Endodermal cell (in vitro differentiated cells): Measurements from ENCODE around the gene TNS3. TPM values are rescaled to one million over a fixed set of nuclear protein-coding genes. Genes with fewer than 3 reads are reported as not detected.

ENCODE experiments used
- DNase-seq: peaks from one replicate; pipeline ENCODE4 v3.0.0-alpha.2; 2017
- H3K27ac ChIP-seq: 2 replicates; pipeline ENCODE4 v1.5.1; 2013; ENCODE audit warnings: mild to moderate bottlenecking, low read depth, low read length, moderate library complexity
- H3K27me3 ChIP-seq: 2 replicates; pipeline ENCODE4 v1.6.1; 2013; ENCODE audit warnings: mild to moderate bottlenecking, low read length, moderate library complexity; ENCODE audit not compliant: insufficient read depth, control insufficient read depth, poor library complexity, severe bottlenecking
- H3K36me3 ChIP-seq: 2 replicates; pipeline ENCODE4 v1.7.0; 2013; ENCODE audit warnings: mild to moderate bottlenecking, low read length, moderate library complexity; ENCODE audit not compliant: control insufficient read depth, insufficient read depth
- H3K4me1 ChIP-seq: one replicate; pipeline ENCODE4 v1.7.0; 2013; ENCODE audit warnings: low read length; ENCODE audit not compliant: control insufficient read depth, insufficient read depth
- H3K4me3 ChIP-seq: 2 replicates; pipeline ENCODE4 v1.5.1; 2013; ENCODE audit warnings: mild to moderate bottlenecking, low read length, moderate library complexity
- H3K9ac ChIP-seq: 2 replicates; pipeline ENCODE4 v1.6.1; 2013; ENCODE audit warnings: mild to moderate bottlenecking, low read length, moderate library complexity; ENCODE audit not compliant: poor library complexity, severe bottlenecking; ENCODE audit errors: extremely low read depth
- H3K9me3 ChIP-seq: 2 replicates; pipeline ENCODE4 v1.6.1; 2013; ENCODE audit warnings: mild to moderate bottlenecking, low read length, moderate library complexity; ENCODE audit not compliant: control insufficient read depth
- H3K27ac Mint-ChIP-seq: 2 replicates; pipeline ENCODE4 v1.8.0; 2020; ENCODE audit warnings: mixed read lengths
- H3K27me3 Mint-ChIP-seq: 2 replicates; pipeline ENCODE4 v1.8.0; 2021; ENCODE audit warnings: mild to moderate bottlenecking, mixed read lengths; ENCODE audit not compliant: insufficient read depth
- H3K36me3 Mint-ChIP-seq: 2 replicates; pipeline ENCODE4 v1.8.0; 2020; ENCODE audit warnings: low read depth, mixed read lengths
- H3K4me1 Mint-ChIP-seq: 2 replicates; pipeline ENCODE4 v1.8.0; 2020; ENCODE audit warnings: mixed read lengths
- H3K4me3 Mint-ChIP-seq: 2 replicates; pipeline ENCODE4 v1.8.0; 2020; ENCODE audit warnings: mild to moderate bottlenecking, moderate library complexity, mixed read lengths
- H3K9me3 Mint-ChIP-seq: 2 replicates; pipeline ENCODE4 v1.8.0; 2020; ENCODE audit warnings: mild to moderate bottlenecking, mixed read lengths
- WGBS, 2 experiments: methylation state at CpG; one replicate each; pipeline versions ENCODE4 v1.1.5 to v1.1.7; 2013; ENCODE audit warnings: missing lambda C conversion rate in 2 of 2, mixed read lengths in 1 of 2; ENCODE audit not compliant: insufficient coverage in 1 of 2, insufficient read length in 1 of 2; 5-methylcytosine and 5-hydroxymethylcytosine counted together
- total RNA-seq, 2 donors: library from RNA; stranded (reverse); fragmentation: NEBNext Ultra II Directional in 1 of 2; extraction: Animal tissue kit (Norgen Biotek cat#: 25700) in 1 of 2; gene quantifications; 2 replicates in 1 of 2; 3 replicates in 1 of 2; pipeline ENCODE4 v1.2.1, GENCODE V29; 2021
- TF ChIP-seq, protein P1 (sequence below): fragments of 200-600 bp; sonication (generic); conservative IDR thresholded peaks from 2 replicates; pipeline ENCODE4 v1.5.0; 2021; ENCODE audit warnings: antibody characterized with exemption, mild to moderate bottlenecking

TNS3 gene
- total RNA-seq, 2 donors from 2014 or later: 33.8 to 38.5 TPM

DNA sequence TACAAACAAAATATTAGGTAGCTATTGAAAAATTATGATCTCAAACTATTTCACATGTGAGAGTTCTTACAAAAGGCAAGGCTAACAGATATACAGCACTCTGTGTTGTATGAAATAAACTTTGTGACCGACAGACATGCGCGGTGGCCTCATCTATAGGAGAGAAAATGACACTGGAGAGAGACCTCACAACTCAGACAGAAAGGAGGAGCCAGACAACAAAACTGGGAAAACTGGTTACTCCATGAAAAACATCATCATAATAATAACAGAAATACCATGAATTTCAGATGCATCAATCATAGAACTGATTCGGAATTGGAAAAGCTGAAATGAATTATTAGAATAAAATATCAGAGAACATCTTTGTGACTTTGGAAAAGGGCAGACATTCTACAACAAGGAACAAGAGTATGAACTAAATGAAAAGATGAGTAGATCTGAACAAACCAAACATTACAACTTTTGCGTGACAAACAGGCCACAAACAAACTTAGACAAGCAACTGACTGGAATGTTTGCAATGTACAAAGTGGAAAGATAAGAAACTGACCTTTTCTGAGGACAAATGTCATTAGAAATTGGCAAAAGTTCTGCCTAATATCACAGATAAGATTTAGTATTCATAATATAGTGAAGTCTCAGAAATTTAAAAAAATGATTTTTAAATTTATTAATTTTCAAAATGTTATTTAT is 69.3 kb downstream of the TNS3 start:
- no peak for DNase-seq
- no peak overlapping the region for H3K27ac ChIP-seq
- H3K27me3 Mint-ChIP-seq: no peaks in the 10 kb centered on the region
- H3K9me3 ChIP-seq: no peaks in the 10 kb centered on the region
- peaks cover 5% of the 10 kb centered on the region for H3K36me3 ChIP-seq
- TF ChIP-seq, protein P1, sequence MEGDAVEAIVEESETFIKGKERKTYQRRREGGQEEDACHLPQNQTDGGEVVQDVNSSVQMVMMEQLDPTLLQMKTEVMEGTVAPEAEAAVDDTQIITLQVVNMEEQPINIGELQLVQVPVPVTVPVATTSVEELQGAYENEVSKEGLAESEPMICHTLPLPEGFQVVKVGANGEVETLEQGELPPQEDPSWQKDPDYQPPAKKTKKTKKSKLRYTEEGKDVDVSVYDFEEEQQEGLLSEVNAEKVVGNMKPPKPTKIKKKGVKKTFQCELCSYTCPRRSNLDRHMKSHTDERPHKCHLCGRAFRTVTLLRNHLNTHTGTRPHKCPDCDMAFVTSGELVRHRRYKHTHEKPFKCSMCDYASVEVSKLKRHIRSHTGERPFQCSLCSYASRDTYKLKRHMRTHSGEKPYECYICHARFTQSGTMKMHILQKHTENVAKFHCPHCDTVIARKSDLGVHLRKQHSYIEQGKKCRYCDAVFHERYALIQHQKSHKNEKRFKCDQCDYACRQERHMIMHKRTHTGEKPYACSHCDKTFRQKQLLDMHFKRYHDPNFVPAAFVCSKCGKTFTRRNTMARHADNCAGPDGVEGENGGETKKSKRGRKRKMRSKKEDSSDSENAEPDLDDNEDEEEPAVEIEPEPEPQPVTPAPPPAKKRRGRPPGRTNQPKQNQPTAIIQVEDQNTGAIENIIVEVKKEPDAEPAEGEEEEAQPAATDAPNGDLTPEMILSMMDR: no peak
- H3K9ac ChIP-seq: no peak overlapping the region
- H3K4me3 ChIP-seq: no peak overlapping the region
- WGBS, 2 experiments: 86 to 100% methylated on average over 2 to 5 of the region's 5 CpGs
- H3K9me3 Mint-ChIP-seq: no peaks in the 10 kb centered on the region
- H3K4me1 Mint-ChIP-seq: peaks cover 28% of the 10 kb centered on the region
- H3K36me3 Mint-ChIP-seq: peaks cover 16% of the 10 kb centered on the region
- H3K27ac Mint-ChIP-seq: no peak overlapping the region
- H3K4me3 Mint-ChIP-seq: no peak overlapping the region
- peaks cover 11% of the 10 kb centered on the region for H3K4me1 ChIP-seq
- no peaks in the 10 kb centered on the region for H3K27me3 ChIP-seq

DNA sequence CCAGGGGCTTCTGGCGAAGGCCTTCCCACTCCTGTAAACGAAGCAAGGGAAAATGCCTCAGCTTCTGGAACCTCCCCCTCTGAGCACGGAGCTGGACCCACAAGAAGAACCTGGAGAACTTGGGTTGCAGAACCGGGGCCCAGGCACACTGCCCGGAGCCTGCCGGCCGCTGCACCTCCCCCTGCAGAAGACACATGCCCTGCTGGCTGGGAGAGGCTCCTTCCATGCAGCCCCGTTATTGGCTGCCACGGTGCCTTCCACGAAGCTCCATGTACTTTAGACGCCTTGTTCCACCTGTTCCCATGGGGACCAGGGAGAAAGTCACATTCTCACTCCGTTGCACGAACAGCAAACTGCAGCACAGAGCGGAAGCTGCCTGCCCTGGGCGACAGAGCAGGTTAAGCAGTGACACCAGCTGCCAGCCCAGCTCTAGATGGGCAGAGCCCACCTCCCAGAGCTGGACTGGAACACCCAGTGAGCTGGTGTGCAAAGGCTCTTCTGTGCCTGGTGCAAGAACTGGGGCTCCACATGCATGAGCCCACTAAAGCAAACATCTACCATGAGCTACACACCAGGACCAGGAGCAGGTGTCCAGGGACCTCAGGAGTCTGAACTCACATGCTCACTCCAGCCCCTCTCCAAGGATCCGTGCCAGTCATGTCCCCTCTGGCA is 70.1 kb downstream of the TNS3 start:
- no peak overlapping the region for H3K4me3 Mint-ChIP-seq
- H3K4me1 ChIP-seq: peaks cover 11% of the 10 kb centered on the region
- H3K27ac ChIP-seq: no peak overlapping the region
- no peak for DNase-seq
- no peaks in the 10 kb centered on the region for H3K9me3 Mint-ChIP-seq
- H3K27me3 Mint-ChIP-seq: no peaks in the 10 kb centered on the region
- peaks cover 14% of the 10 kb centered on the region for H3K36me3 Mint-ChIP-seq
- peaks cover 5% of the 10 kb centered on the region for H3K36me3 ChIP-seq
- H3K27ac Mint-ChIP-seq: no peak overlapping the region
- H3K27me3 ChIP-seq: no peaks in the 10 kb centered on the region
- no peak overlapping the region for H3K4me3 ChIP-seq
- H3K4me1 Mint-ChIP-seq: peaks cover 23% of the 10 kb centered on the region
- H3K9me3 ChIP-seq: no peaks in the 10 kb centered on the region
- TF ChIP-seq, protein P1: no peak
- 94% methylated on average over 16 of the region's 16 CpGs for WGBS, 2 experiments
- H3K9ac ChIP-seq: no peak overlapping the region

DNA sequence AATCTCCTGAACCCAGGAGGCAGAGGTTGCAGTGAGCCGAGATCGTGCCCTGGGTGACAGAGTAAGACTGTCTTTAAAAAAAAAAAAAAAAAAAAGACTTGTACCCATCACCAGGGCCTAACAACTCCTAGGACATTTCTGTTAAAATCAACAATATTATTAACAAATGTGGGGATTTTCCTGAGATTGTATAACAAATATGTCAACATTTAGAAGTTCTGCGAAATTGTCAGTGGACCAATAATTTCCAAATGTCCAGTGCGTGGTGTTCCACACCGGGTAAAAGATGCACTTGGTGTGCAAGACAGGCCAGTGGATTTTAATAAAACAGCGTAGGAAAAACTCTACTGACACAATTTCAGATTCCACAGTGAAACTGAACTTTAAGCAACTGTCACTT is 71.1 kb downstream of the TNS3 start:
- peaks cover 11% of the 10 kb centered on the region for H3K4me1 ChIP-seq
- Mint-ChIP-seq H3K4me1 (peaks cover 23% of the 10 kb centered on the region), H3K27me3 (no peaks in the 10 kb centered on the region), H3K9me3 (no peaks in the 10 kb centered on the region), H3K4me3 (no peak overlapping the region), H3K36me3 (peaks cover 14% of the 10 kb centered on the region), H3K27ac (no peak overlapping the region)
- H3K36me3 ChIP-seq: peaks cover 5% of the 10 kb centered on the region
- H3K9ac ChIP-seq: no peak overlapping the region
- DNase-seq: no peak
- no peak overlapping the region for H3K4me3 ChIP-seq
- no peaks in the 10 kb centered on the region for H3K9me3 ChIP-seq
- H3K27ac ChIP-seq: no peak overlapping the region
- H3K27me3 ChIP-seq: no peaks in the 10 kb centered on the region
- TF ChIP-seq, protein P1: no peak
- 93 to 98% methylated on average over 4 to 6 of the region's 6 CpGs for WGBS, 2 experiments
